Nephron progenitor cell (in vitro differentiated cells): ENCODE data around the gene TATDN2.

Experiments used
- DNase-seq: peaks from one replicate; pipeline ENCODE4 v3.0.0; 2021
- H3K27ac Mint-ChIP-seq: 2 replicates; pipeline ENCODE4 v1.8.0; 2021; ENCODE audit warnings: mild to moderate bottlenecking, moderate library complexity, mixed read lengths
- H3K27me3 Mint-ChIP-seq: 2 replicates; pipeline ENCODE4 v1.8.0; 2021; ENCODE audit warnings: mild to moderate bottlenecking, low read depth, mixed read lengths; ENCODE audit not compliant: poor library complexity
- H3K36me3 Mint-ChIP-seq: 2 replicates; pipeline ENCODE4 v1.8.0; 2021; ENCODE audit warnings: low read depth, mixed read lengths
- H3K4me1 Mint-ChIP-seq: 2 replicates; pipeline ENCODE4 v1.8.0; 2021; ENCODE audit warnings: mixed read lengths
- H3K4me3 Mint-ChIP-seq: 2 replicates; pipeline ENCODE4 v1.8.0; 2021; ENCODE audit warnings: mild to moderate bottlenecking, moderate library complexity, mixed read lengths
- H3K9me3 Mint-ChIP-seq: 2 replicates; pipeline ENCODE4 v1.8.0; 2021; ENCODE audit warnings: mild to moderate bottlenecking, moderate library complexity, mixed read lengths
- TF ChIP-seq, protein P1 (sequence below): fragments of 200-600 bp; sonication (generic); IDR thresholded peaks from 2 replicates; pipeline ENCODE4 v1.5.0; 2021; ENCODE audit warnings: antibody characterized with exemption

TATDN2 gene

DNA sequence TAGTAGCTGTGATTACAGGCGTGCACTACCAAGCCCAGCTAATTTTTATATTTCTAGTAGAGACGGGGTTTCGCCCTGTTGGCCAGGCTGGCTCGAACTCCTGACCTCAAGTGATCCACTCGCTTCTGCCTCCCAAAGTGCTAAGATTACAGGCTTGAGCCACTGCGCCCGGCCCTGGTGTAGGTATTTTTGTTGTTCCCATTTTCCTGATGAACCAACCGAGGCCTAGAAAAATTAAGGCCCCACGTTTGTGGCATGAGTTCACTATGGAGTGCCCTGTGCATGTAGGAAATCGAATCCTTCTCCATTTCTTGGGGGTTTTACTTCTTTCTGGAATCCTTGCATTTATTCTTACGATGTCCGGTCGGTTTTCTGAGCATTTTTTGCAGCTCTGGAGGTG is 14.3 kb upstream of the TATDN2 start:
- no peak overlapping the region for H3K27ac Mint-ChIP-seq
- peaks cover 4% of the 10 kb centered on the region for H3K36me3 Mint-ChIP-seq

DNA sequence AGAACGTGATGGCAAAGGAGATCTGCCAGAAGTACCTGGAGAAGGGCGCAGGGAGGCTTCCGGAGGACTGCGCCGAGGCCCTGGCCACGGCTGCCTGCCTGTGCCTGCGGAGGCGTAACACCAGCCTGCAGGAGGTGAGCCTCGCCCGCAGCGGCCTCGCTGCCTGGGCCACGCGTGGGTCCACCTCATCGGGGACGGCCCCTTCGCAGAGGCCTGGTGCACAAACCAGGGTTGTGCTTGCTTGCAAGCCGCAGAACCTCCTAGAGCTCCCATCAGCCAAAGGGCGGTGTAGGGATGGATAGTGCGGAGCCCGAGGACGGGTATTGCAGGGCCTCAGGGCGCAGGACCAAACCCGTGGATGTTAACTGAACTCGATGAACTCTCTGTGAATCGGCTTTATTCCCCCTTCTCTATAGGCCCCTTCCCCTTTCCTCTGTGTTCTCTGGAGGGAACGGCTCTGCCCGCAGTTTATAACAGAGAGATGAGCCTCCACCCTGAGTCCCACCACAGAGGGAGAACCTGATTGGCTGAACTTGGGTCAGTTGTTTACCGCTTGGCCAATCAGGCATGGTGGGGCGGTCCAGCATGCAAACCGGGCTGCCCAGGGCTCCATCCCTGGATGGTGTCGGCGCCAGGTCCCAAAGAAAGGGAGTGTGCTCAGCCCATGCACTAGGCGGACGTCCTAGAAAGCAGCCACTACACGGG is 13.6 kb upstream of the TATDN2 start:
- no peak for DNase-seq
- TF ChIP-seq, protein P1, sequence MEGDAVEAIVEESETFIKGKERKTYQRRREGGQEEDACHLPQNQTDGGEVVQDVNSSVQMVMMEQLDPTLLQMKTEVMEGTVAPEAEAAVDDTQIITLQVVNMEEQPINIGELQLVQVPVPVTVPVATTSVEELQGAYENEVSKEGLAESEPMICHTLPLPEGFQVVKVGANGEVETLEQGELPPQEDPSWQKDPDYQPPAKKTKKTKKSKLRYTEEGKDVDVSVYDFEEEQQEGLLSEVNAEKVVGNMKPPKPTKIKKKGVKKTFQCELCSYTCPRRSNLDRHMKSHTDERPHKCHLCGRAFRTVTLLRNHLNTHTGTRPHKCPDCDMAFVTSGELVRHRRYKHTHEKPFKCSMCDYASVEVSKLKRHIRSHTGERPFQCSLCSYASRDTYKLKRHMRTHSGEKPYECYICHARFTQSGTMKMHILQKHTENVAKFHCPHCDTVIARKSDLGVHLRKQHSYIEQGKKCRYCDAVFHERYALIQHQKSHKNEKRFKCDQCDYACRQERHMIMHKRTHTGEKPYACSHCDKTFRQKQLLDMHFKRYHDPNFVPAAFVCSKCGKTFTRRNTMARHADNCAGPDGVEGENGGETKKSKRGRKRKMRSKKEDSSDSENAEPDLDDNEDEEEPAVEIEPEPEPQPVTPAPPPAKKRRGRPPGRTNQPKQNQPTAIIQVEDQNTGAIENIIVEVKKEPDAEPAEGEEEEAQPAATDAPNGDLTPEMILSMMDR: no peak
- H3K27me3 Mint-ChIP-seq: peaks cover 11% of the 10 kb centered on the region
- H3K36me3 Mint-ChIP-seq: peaks cover 4% of the 10 kb centered on the region
- H3K9me3 Mint-ChIP-seq: peaks cover 6% of the 10 kb centered on the region
- peaks cover 6% of the 10 kb centered on the region for H3K4me1 Mint-ChIP-seq
- H3K4me3 Mint-ChIP-seq: no peak overlapping the region
- H3K27ac Mint-ChIP-seq: no peak overlapping the region

More for the DNA sequence above, 14.3 kb upstream of the TATDN2 start:
- H3K9me3 Mint-ChIP-seq: peaks cover 6% of the 10 kb centered on the region
- no peak overlapping the region for H3K4me3 Mint-ChIP-seq
- TF ChIP-seq, protein P1: no peak
- H3K27me3 Mint-ChIP-seq: peaks cover 8% of the 10 kb centered on the region
- DNase-seq: no peak
- peaks cover 6% of the 10 kb centered on the region for H3K4me1 Mint-ChIP-seq

DNA sequence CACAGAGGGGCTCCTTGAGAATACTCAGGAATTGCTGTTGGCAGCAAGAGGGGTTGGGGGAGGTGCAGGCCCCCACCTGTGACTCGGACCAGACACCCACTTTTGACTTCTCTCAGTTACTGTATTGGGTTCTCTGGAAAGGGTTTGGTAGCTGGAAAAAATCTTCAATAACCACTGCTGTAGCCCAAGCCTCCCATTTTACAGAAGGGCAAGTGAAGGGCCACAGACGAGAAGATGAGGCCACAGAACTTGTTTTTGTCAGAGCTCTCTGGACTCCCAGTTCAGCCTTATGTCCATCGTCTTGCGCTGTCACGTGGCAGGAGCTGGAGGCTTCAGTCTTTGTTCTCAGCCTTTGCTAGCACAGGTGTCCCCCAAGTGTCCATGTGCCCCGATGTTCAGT is 12.7 kb upstream of the TATDN2 start:
- Mint-ChIP-seq H3K36me3 (peaks cover 4% of the 10 kb centered on the region), H3K4me1 (peaks cover 6% of the 10 kb centered on the region), H3K4me3 (no peak overlapping the region), H3K9me3 (peaks cover 6% of the 10 kb centered on the region), H3K27me3 (peaks cover 11% of the 10 kb centered on the region), H3K27ac (peak overlapping the region; percentile 85)
- TF ChIP-seq, protein P1: no peak
- DNase-seq: no peak

DNA sequence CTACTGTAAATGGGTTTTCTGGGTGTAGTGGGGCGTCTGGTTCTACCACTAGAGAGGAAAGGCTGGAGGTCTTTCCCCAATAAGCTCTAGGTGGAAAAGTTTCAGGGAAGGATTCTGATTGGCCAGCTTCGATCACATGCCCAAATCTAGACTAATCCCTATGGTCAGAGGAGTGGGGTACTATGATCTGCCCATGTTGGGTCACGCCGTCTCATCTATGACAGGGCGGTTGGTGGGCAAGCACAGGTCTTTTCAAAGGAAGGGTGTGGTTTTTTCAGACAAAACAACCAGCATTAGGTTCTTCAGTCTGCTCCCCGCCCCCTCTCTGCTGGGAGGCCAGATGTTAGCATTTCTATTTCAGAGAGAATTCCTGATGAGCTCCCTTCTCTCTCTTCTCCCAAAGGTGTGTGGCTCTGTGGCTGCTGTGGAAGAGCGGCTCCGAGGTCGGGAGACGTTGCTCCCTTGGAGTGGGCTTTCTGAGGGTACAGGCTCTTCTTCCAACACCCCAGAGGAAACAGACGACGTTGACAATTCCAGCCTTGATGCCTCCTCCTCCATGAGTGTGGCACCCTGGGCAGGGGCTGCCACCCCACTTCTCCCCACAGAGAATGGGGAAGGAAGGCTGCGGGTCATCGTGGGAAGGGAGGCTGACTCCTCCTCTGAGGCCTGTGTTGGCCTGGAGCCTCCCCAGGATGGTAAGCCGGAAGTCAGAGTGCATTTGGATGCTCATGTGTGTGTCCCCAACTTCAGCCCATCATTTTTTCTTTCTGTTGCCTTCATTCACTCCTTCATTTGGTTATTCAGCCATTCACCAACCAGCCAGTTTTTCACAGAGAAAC is 9.7 kb upstream of the TATDN2 start:
- Mint-ChIP-seq H3K4me1 (peaks cover 11% of the 10 kb centered on the region), H3K27ac (peak overlapping the region; percentile 24), H3K36me3 (peaks cover 4% of the 10 kb centered on the region), H3K4me3 (no peak overlapping the region), H3K9me3 (peaks cover 6% of the 10 kb centered on the region), H3K27me3 (peaks cover 11% of the 10 kb centered on the region)
- TF ChIP-seq, protein P1: no peak
- DNase-seq: no peak

GRCh38 chr3:10240799-10241198 is 7.5 kb upstream of the TATDN2 start:
- Mint-ChIP-seq H3K27me3 (peaks cover 8% of the 10 kb centered on the region), H3K36me3 (peaks cover 3% of the 10 kb centered on the region), H3K9me3 (peaks cover 22% of the 10 kb centered on the region), H3K4me3 (no peak overlapping the region), H3K27ac (no peak overlapping the region), H3K4me1 (peaks cover 5% of the 10 kb centered on the region)
- no peak for DNase-seq
- TF ChIP-seq, protein P1: no peak
